GM19468 (cell line): ENCODE data around the gene RAB6D.
"Not testable (repeated sequence)": the region's sequence is repeated elsewhere in the genome, so short reads cannot be mapped to it uniquely, and the experiment has no call there.

ENCODE experiments used
- ATAC-seq: cut with Tn5 transposase; IDR thresholded peaks from one replicate; pipeline ENCODE4 v1.9.1; 2021; ENCODE audit warnings: mild to moderate bottlenecking, moderate library complexity, moderate number of reproducible peaks; ENCODE audit not compliant: unreplicated experiment; ENCODE audit errors: extremely low read depth

The RAB6D gene

GRCh38 chr2:131367352-131367751 is 3.4 kb upstream of the RAB6D start:
- ATAC-seq, result no peak

GRCh38 chr2:131366643-131367042 is 2.7 kb upstream of the RAB6D start:
- no peak for ATAC-seq

GRCh38 chr2:131365452-131365851 is 1.5 kb upstream of the RAB6D start:
- no peak for ATAC-seq

- not testable (repeated sequence) for ATAC-seq
Observed at GRCh38 chr2:131363213-131363612, 755 bp downstream of the RAB6D start.

GRCh38 chr2:131361773-131362172 is 2.2 kb downstream of the RAB6D start:
- not testable (repeated sequence) for ATAC-seq

- not testable (repeated sequence) for ATAC-seq
Observed at GRCh38 chr2:131353167-131353697, 10.7 kb downstream of the RAB6D start.

- ATAC-seq, result no peak
Observed at GRCh38 chr2:131349021-131349420, 14.9 kb downstream of the RAB6D start.

- ATAC-seq, result not testable (repeated sequence)
Observed at GRCh38 chr2:131347035-131347434, 16.9 kb downstream of the RAB6D start.

- not testable (repeated sequence) for ATAC-seq
Observed at GRCh38 chr2:131339307-131339706, 24.7 kb downstream of the RAB6D start.

GRCh38 chr2:131335319-131335718 is 28.6 kb downstream of the RAB6D start:
- ATAC-seq, result not testable (repeated sequence)

- ATAC-seq, result not testable (repeated sequence)
Observed at GRCh38 chr2:131332709-131333108, 31.3 kb downstream of the RAB6D start.

- not testable (repeated sequence) for ATAC-seq
Observed at GRCh38 chr2:131331000-131331399, 33.0 kb downstream of the RAB6D start.

- no peak for ATAC-seq
Observed at GRCh38 chr2:131322209-131322608, 41.8 kb downstream of the RAB6D start.

GRCh38 chr2:131321344-131321743 is 42.6 kb downstream of the RAB6D start:
- not testable (repeated sequence) for ATAC-seq

GRCh38 chr2:131311001-131311400 is 53.0 kb downstream of the RAB6D start:
- ATAC-seq, result not testable (repeated sequence)
